K562 (cell line): ENCODE data around the gene NENF. TPM values are rescaled to one million over a fixed set of nuclear protein-coding genes. Genes with fewer than 3 reads are reported as not detected.

Experiments used
- ATF3 ChIP-seq, 2 experiments: fragments of 450-650 bp in 1 of 2; sonication (generic) in 1 of 2; formaldehyde crosslinking in 1 of 2; IDR thresholded peaks in 1 of 2; conservative IDR thresholded peaks in 1 of 2; 2 replicates each; pipeline versions ENCODE4 v1.6.1 to v1.8.1; 2016 to 2023; ENCODE audit warnings: mild to moderate bottlenecking in 2 of 2, moderate library complexity in 2 of 2, inconsistent platforms in 1 of 2, missing genetic modification reagents in 1 of 2
- ATF7 ChIP-seq: fragments of 450-650 bp; IDR thresholded peaks from 2 replicates; pipeline ENCODE4 v1.7.1; 2014; ENCODE audit warnings: mild to moderate bottlenecking, moderate library complexity
- CBX3 ChIP-seq, 2 experiments: IDR thresholded peaks; 1 replicate in 1 of 2; 2 replicates in 1 of 2; pipeline ENCODE4 v1.6.1; 2012; ENCODE audit warnings: inconsistent platforms in 2 of 2, low read length in 2 of 2, borderline replicate concordance in 1 of 2, control low read depth in 1 of 2
- CC2D1A ChIP-seq: fragments of 450-650 bp; IDR thresholded peaks from 2 replicates; pipeline ENCODE4 v1.6.1; 2017; ENCODE audit warnings: mild to moderate bottlenecking
- MAZ ChIP-seq, 2 experiments: fragments of 450-650 bp in 1 of 2; sonication (generic) in 1 of 2; formaldehyde crosslinking; IDR thresholded peaks in 1 of 2; conservative IDR thresholded peaks in 1 of 2; 2 replicates each; pipeline versions ENCODE4 v1.4.0 to v1.5.0; 2020; ENCODE audit warnings: mild to moderate bottlenecking in 1 of 2, missing genetic modification reagents in 1 of 2
- MTA3 ChIP-seq: fragments of 450-650 bp; formaldehyde crosslinking; IDR thresholded peaks from 2 replicates; pipeline ENCODE4 v1.6.1; 2017; ENCODE audit warnings: mild to moderate bottlenecking, borderline replicate concordance
- POLR2A ChIP-seq: fragments of 450-650 bp; conservative IDR thresholded peaks from 2 replicates; pipeline ENCODE4 v1.6.1; 2016
- SMAD1 ChIP-seq: fragments of 150-350 bp; IDR thresholded peaks from 2 replicates; pipeline ENCODE4 v1.6.1; 2014; ENCODE audit warnings: low read length, low read depth; ENCODE audit not compliant: partially characterized antibody
- WHSC1 ChIP-seq: IDR thresholded peaks from one replicate; pipeline ENCODE4 v1.6.1; 2012; ENCODE audit warnings: low read length, control low read depth, inconsistent platforms
- XRCC5 ChIP-seq: fragments of 200-400 bp; formaldehyde crosslinking; IDR thresholded peaks from 2 replicates; pipeline ENCODE4 v1.6.1; 2017; ENCODE audit warnings: low read depth, mild to moderate bottlenecking, low read length
- ZKSCAN1 ChIP-seq: fragments of 150-350 bp; IDR thresholded peaks from 2 replicates; pipeline ENCODE4 v1.6.1; 2016; ENCODE audit warnings: low read depth, low read length
- polyA plus RNA-seq, 8 experiments: library from polyadenylated mRNA; depleted of rRNA in 4 of 8; stranded (reverse) in 5 of 8; unstranded in 3 of 8; fragments of >200 nt; fragmentation: Nextera tagmentation in 2 of 8; fragmentation: Illumina TruSeq in 1 of 8; extraction: Ambion mirVana in 2 of 8; extraction: Trizol in 1 of 8; gene quantifications; 2 replicates each; pipeline versions ENCODE4 v1.2.1 to v1.2.3, GENCODE V29; 2011 to 2014; ENCODE audit warnings: inconsistent platforms in 1 of 8, missing spikeins in 1 of 8
- total RNA-seq, 7 experiments: library from RNA; depleted of rRNA in 6 of 7; stranded (reverse); fragments of >200 nt in 6 of 7; fragmentation: Illumina TruSeq in 2 of 7; extraction: Trizol in 2 of 7; gene quantifications; 2 replicates each; pipeline versions ENCODE4 v1.2.1 to v1.2.3, GENCODE V29; 2011 to 2021; ENCODE audit warnings: low replicate concordance in 1 of 7
- TF ChIP-seq, protein P1 (sequence below), 2 experiments: IDR thresholded peaks; 2 replicates each; pipeline ENCODE4 v1.6.1; 2012; ENCODE audit warnings: improper control_type of control experiment in 2 of 2, low read depth in 2 of 2, low read length in 2 of 2, borderline replicate concordance in 1 of 2
- TF ChIP-seq, protein P2 (sequence below): sonication (generic); formaldehyde crosslinking; IDR thresholded peaks from 2 replicates; pipeline ENCODE4 v1.9.0; 2022; ENCODE audit warnings: mild to moderate bottlenecking, missing genetic modification reagents

Gene NENF
- total and polyA plus RNA-seq, 9 of the 15 experiments (the other 6 are each of a cell fraction or from before 2014, with no cell fraction given) = 6.1 to 100 (median 72.8) TPM

DNA sequence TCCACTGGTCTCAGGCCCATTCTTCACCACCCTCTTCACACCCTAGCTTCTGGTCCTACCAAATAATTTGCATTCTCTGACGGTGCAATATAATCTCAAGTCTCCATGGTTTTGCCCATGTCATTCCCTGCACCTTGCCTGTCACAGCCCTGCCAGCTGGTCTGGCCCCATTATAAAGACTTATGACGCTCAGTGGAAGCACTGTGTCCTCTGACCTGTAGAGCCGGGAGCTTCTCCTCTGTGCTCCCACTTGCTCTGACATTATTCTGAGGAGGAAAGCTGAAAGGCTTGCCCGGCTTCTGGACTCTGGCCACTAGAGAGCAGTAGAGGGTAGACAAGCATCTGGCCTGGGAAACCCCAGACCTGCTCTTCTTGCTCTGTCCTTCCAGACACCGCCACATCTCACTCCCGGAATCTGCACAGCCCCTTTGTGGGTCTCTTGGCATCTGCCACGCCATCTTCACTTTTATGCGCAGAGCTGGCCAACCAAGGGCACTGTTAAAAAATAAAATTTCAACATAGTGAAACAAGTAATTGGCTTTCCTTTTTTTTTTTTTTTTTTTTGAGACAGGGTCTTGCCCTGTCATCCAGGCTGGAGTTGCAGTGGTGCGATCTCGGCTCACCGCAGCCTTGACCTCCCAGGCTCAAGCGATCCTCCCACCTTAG is 44.4 kb downstream of the NENF start (continued):
- TF ChIP-seq ATF7 = peak; percentile 16; the same call in 1 of the 2 replicates
- peak; percentile 58; the same call in 1 of the 2 replicates for TF ChIP-seq ZKSCAN1
- TF ChIP-seq, protein P1, sequence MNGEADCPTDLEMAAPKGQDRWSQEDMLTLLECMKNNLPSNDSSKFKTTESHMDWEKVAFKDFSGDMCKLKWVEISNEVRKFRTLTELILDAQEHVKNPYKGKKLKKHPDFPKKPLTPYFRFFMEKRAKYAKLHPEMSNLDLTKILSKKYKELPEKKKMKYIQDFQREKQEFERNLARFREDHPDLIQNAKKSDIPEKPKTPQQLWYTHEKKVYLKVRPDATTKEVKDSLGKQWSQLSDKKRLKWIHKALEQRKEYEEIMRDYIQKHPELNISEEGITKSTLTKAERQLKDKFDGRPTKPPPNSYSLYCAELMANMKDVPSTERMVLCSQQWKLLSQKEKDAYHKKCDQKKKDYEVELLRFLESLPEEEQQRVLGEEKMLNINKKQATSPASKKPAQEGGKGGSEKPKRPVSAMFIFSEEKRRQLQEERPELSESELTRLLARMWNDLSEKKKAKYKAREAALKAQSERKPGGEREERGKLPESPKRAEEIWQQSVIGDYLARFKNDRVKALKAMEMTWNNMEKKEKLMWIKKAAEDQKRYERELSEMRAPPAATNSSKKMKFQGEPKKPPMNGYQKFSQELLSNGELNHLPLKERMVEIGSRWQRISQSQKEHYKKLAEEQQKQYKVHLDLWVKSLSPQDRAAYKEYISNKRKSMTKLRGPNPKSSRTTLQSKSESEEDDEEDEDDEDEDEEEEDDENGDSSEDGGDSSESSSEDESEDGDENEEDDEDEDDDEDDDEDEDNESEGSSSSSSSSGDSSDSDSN (IDR thresholded peaks at IDR 0.05; ENCODE audit: borderline replicate concordance in 1 of 2, low read depth in 2 of 2, low read length in 2 of 2) = 0 out of 4 replicates have a peak, but pooled peaks of 1 of the 2 experiments have one; percentile 30
- no peak for TF ChIP-seq WHSC1
- TF ChIP-seq CC2D1A = peak; percentile 77
- TF ChIP-seq ATF3 (IDR thresholded peaks at IDR 0.05) = no peak
- 0 out of 2 replicates have a peak, but pooled peaks have one; percentile 41 for TF ChIP-seq ATF3 (CRISPR knock-in tag; conservative IDR thresholded peaks at IDR 0.05)
- TF ChIP-seq MAZ (CRISPR knock-in tag; conservative IDR thresholded peaks at IDR 0.05 in 1 of 2, IDR thresholded peaks at IDR 0.05 in 1 of 2) = peak in 1 of 2 experiments; percentile 72; a peak in 2 of 4 replicates
- TF ChIP-seq XRCC5 = peak; percentile 78; the same call in 1 of the 2 replicates
- TF ChIP-seq, protein P2, sequence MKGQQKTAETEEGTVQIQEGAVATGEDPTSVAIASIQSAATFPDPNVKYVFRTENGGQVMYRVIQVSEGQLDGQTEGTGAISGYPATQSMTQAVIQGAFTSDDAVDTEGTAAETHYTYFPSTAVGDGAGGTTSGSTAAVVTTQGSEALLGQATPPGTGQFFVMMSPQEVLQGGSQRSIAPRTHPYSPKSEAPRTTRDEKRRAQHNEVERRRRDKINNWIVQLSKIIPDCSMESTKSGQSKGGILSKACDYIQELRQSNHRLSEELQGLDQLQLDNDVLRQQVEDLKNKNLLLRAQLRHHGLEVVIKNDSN (CRISPR knock-in tag) = no peak
- peak; percentile 31 for TF ChIP-seq SMAD1
- peak in 1 of 2 experiments; percentile 43; a peak in 1 of 3 replicates for TF ChIP-seq CBX3 (IDR thresholded peaks at IDR 0.05; ENCODE audit: borderline replicate concordance in 1 of 2, low read length in 2 of 2)
- 0 out of 2 replicates have a peak, but pooled peaks have one; percentile 24 for TF ChIP-seq MTA3
- TF ChIP-seq POLR2A = no peak
